HG02610 (cell line): ENCODE measurements around the gene RTL1.

Experiments
- ATAC-seq: cut with Tn5 transposase; IDR thresholded peaks from one replicate; pipeline ENCODE4 v1.9.1; 2021; ENCODE audit warnings: mild to moderate bottlenecking, moderate library complexity; ENCODE audit not compliant: unreplicated experiment

The RTL1 gene

GRCh38 chr14:100866666-100867630 is 36.6 kb downstream of the RTL1 start:
- ATAC-seq: no peak

- no peak for ATAC-seq
These were observed 37.6 kb downstream of the RTL1 start for GRCh38 chr14:100865682-100866591.

- no peak for ATAC-seq
These were observed 38.4 kb downstream of the RTL1 start for GRCh38 chr14:100864960-100865681.

- ATAC-seq: no peak
These were observed 39.3 kb downstream of the RTL1 start for GRCh38 chr14:100864206-100864605.

GRCh38 chr14:100862793-100863192 is 40.7 kb downstream of the RTL1 start:
- ATAC-seq: no peak

- ATAC-seq: no peak
These were observed 41.2 kb downstream of the RTL1 start for GRCh38 chr14:100862277-100862676.

GRCh38 chr14:100861937-100862247 is 41.6 kb downstream of the RTL1 start:
- no peak for ATAC-seq

GRCh38 chr14:100861188-100861936 is 42.2 kb downstream of the RTL1 start:
- ATAC-seq: no peak

- ATAC-seq: no peak
These were observed 42.9 kb downstream of the RTL1 start for GRCh38 chr14:100860556-100861187.

GRCh38 chr14:100859781-100860180 is 43.7 kb downstream of the RTL1 start:
- no peak for ATAC-seq

- no peak for ATAC-seq
These were observed 44.7 kb downstream of the RTL1 start for GRCh38 chr14:100858838-100859220.

- ATAC-seq: no peak
These were observed 45.3 kb downstream of the RTL1 start for GRCh38 chr14:100857923-100858837.

GRCh38 chr14:100857233-100857922 is 46.1 kb downstream of the RTL1 start:
- no peak for ATAC-seq

- no peak for ATAC-seq
These were observed 47.2 kb downstream of the RTL1 start for GRCh38 chr14:100856056-100856950.

GRCh38 chr14:100855256-100855930 is 48.1 kb downstream of the RTL1 start:
- ATAC-seq: no peak

GRCh38 chr14:100854435-100854834 is 49.1 kb downstream of the RTL1 start:
- no peak for ATAC-seq
